Measurements from ENCODE around the gene PAFAH1B1.
"Not testable (repeated sequence)": the region's sequence is repeated elsewhere in the genome, so short reads cannot be mapped to it uniquely, and the experiment has no call there.

Gene PAFAH1B1

GRCh38 chr17:2592971-2593820 lies at the start of gene PAFAH1B1:
PAFAH1B1 (plus strand) TSS chr17:2593654; CDS start chr17:2638289, 44,635 bp downstream.
- H3K4me3 ChIP-seq (ENCODE audit: low read depth, low read length), result peak within 1 kb of the TSS; percentile 92
- peak; percentile 15 for DNase-seq (ENCODE audit: low read depth)
- no peak for TF ChIP-seq CTCF (IDR thresholded peaks at IDR 0.05; ENCODE audit: low read depth, low read length, missing control alignments)

- H3K4me3 ChIP-seq (ENCODE audit: low read depth, low read length), result no peak overlapping the region
- no peak for DNase-seq (ENCODE audit: low read depth)
- no peak for TF ChIP-seq CTCF (IDR thresholded peaks at IDR 0.05; ENCODE audit: low read depth, low read length, missing control alignments)
Observed at GRCh38 chr17:2545393-2545792, 48.1 kb upstream of the PAFAH1B1 start.

- no peak overlapping the region for H3K4me3 ChIP-seq (ENCODE audit: low read depth, low read length)
- no peak for TF ChIP-seq CTCF (IDR thresholded peaks at IDR 0.05; ENCODE audit: low read depth, low read length, missing control alignments)
- no peak for DNase-seq (ENCODE audit: low read depth)
Observed at GRCh38 chr17:2547176-2547575, 46.3 kb upstream of the PAFAH1B1 start.

GRCh38 chr17:2548026-2548425 lies 45.4 kb upstream of the PAFAH1B1 start:
- H3K4me3 ChIP-seq (ENCODE audit: low read depth, low read length); DNase-seq (ENCODE audit: low read depth): not testable (repeated sequence)

GRCh38 chr17:2549392-2550211 lies 43.9 kb upstream of the PAFAH1B1 start:
- H3K4me3 ChIP-seq (ENCODE audit: low read depth, low read length), result no peak overlapping the region
- TF ChIP-seq CTCF (IDR thresholded peaks at IDR 0.05; ENCODE audit: low read depth, low read length, missing control alignments), result no peak
- DNase-seq (ENCODE audit: low read depth), result no peak

- H3K4me3 ChIP-seq (ENCODE audit: low read depth, low read length), result no peak overlapping the region
- DNase-seq (ENCODE audit: low read depth), result no peak
- TF ChIP-seq CTCF (IDR thresholded peaks at IDR 0.05; ENCODE audit: low read depth, low read length, missing control alignments), result no peak
Observed at GRCh38 chr17:2551493-2551892, 42.0 kb upstream of the PAFAH1B1 start.

GRCh38 chr17:2551928-2552327 lies 41.5 kb upstream of the PAFAH1B1 start:
- H3K4me3 ChIP-seq (ENCODE audit: low read depth, low read length), result no peak overlapping the region
- DNase-seq (ENCODE audit: low read depth), result no peak
- TF ChIP-seq CTCF (IDR thresholded peaks at IDR 0.05; ENCODE audit: low read depth, low read length, missing control alignments), result no peak

Data from GM12864 (cell line).